HUES6 (cell line): ENCODE data around the gene CC2D1A.

Experiments used
- H3K27ac ChIP-seq: 2 replicates; pipeline ENCODE4 v1.7.0; 2013; ENCODE audit warnings: low read depth, mild to moderate bottlenecking, low read length, inconsistent platforms
- H3K27me3 ChIP-seq: 2 replicates; pipeline ENCODE4 v1.6.1; 2013; ENCODE audit warnings: low read length; ENCODE audit not compliant: control insufficient read depth, insufficient read depth
- H3K36me3 ChIP-seq: 2 replicates; pipeline ENCODE4 v1.6.1; 2013; ENCODE audit warnings: low read length; ENCODE audit not compliant: control insufficient read depth, insufficient read depth
- H3K4me1 ChIP-seq: 2 replicates; pipeline ENCODE4 v1.6.1; 2013; ENCODE audit warnings: low read length; ENCODE audit not compliant: control insufficient read depth, insufficient read depth
- H3K4me3 ChIP-seq: 2 replicates; pipeline ENCODE4 v1.5.1; 2013; ENCODE audit warnings: low read depth, low read length
- H3K9ac ChIP-seq: one replicate; pipeline ENCODE4 v1.6.1; 2013; ENCODE audit warnings: mild to moderate bottlenecking, low read length
- H3K9me3 ChIP-seq: 2 replicates; pipeline ENCODE4 v1.6.1; 2013; ENCODE audit warnings: low read depth, low read length; ENCODE audit not compliant: control insufficient read depth, insufficient read depth

Gene CC2D1A

GRCh38 chr19:13866463-13867046 lies 39.4 kb upstream of the CC2D1A start:
- Histone ChIP-seq H3K4me3 (no peak overlapping the region), H3K27ac (no peak overlapping the region)

GRCh38 chr19:13868663-13869062 lies 37.3 kb upstream of the CC2D1A start:
- Histone ChIP-seq H3K4me3 (no peak overlapping the region), H3K36me3 (no peaks in the 10 kb centered on the region), H3K27ac (no peak overlapping the region), H3K9ac (no peak overlapping the region), H3K9me3 (no peaks in the 10 kb centered on the region), H3K4me1 (peaks cover 9% of the 10 kb centered on the region), H3K27me3 (peaks cover 93% of the 10 kb centered on the region)

More at GRCh38 chr19:13866463-13867046, 39.4 kb upstream of the CC2D1A start:
- Histone ChIP-seq H3K4me1 (peaks cover 14% of the 10 kb centered on the region), H3K36me3 (no peaks in the 10 kb centered on the region), H3K9me3 (no peaks in the 10 kb centered on the region), H3K27me3 (peaks cover 80% of the 10 kb centered on the region), H3K9ac (no peak overlapping the region)

DNA sequence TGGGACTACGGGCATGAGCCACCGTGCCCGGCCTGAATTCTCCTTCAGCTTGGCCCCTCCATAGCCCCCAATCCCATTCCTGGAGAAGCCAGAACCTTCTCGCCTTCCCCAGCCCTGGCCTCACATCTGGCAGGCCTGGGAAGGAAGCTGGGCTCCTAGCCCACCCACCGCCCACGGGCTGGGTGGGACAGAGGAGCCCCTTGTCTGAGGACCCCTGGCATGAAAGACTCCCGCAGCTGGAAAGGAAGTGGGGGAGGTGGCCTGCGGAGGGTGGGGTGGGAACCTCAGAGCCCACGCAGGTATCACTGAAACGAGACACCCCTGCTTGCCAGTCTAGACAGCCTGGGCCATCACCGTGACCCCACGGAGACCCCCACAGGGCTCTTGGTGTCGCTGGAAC lies 36.7 kb upstream of the CC2D1A start:
- H3K27ac ChIP-seq, result no peak overlapping the region
- no peaks in the 10 kb centered on the region for H3K36me3 ChIP-seq
- H3K9ac ChIP-seq, result no peak overlapping the region
- no peaks in the 10 kb centered on the region for H3K9me3 ChIP-seq
- H3K4me3 ChIP-seq, result no peak overlapping the region
- peaks cover 9% of the 10 kb centered on the region for H3K4me1 ChIP-seq
- H3K27me3 ChIP-seq, result peaks cover 93% of the 10 kb centered on the region

- Histone ChIP-seq H3K4me3 (no peak overlapping the region), H3K36me3 (no peaks in the 10 kb centered on the region), H3K4me1 (peaks cover 8% of the 10 kb centered on the region)
Observed at GRCh38 chr19:13870873-13871272, 35.1 kb upstream of the CC2D1A start.

GRCh38 chr19:13872339-13872694 lies 33.7 kb upstream of the CC2D1A start:
- Histone ChIP-seq H3K36me3 (no peaks in the 10 kb centered on the region), H3K4me1 (peaks cover 8% of the 10 kb centered on the region), H3K9me3 (no peaks in the 10 kb centered on the region), H3K27me3 (peaks cover 95% of the 10 kb centered on the region), H3K9ac (no peak overlapping the region), H3K27ac (no peak overlapping the region), H3K4me3 (peak overlapping the region; percentile 48; the same call in 1 of the 2 replicates)

More at GRCh38 chr19:13870873-13871272, 35.1 kb upstream of the CC2D1A start:
- Histone ChIP-seq H3K27me3 (peaks cover 97% of the 10 kb centered on the region), H3K9ac (no peak overlapping the region), H3K27ac (no peak overlapping the region), H3K9me3 (no peaks in the 10 kb centered on the region)

DNA sequence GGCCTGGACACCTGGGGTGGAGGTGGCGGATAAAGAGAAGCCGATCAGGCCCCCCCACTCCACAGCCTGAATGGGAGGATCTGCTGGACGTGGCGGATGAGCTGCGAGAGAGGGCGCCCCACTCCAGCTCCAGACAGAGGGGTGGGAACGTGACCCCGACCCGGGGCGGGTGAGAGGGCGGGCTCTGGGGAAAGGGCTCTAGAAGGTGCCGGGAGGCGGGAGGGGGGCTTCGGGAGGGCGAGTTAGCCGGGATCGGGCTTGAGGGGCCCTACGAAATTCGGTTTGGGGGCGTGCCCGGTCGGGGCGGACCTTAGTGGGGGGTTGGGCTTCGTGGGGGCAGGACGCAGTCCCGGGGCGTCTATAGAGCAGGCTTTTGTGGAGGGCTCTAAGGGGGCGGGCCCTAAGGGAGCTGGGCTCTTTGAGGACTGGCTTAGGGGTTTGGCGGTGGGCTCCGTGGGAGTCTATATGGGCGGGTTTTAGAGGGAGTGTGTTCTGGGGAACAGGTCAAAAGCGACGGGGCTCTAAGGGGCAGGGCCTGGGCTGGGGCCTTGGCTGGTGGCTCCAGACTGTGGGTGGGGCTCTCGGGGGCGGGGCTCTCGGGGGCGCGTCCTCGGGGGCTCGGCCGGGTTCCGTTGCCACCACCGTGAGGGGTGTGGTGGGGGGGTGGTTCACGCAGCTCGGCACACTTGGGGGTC lies 33.2 kb upstream of the CC2D1A start:
- H3K27ac ChIP-seq, result no peak overlapping the region
- H3K4me1 ChIP-seq, result peaks cover 8% of the 10 kb centered on the region
- peaks cover 92% of the 10 kb centered on the region for H3K27me3 ChIP-seq
- H3K36me3 ChIP-seq, result no peaks in the 10 kb centered on the region
- H3K4me3 ChIP-seq, result peak overlapping the region; percentile 48
- no peaks in the 10 kb centered on the region for H3K9me3 ChIP-seq
- no peak overlapping the region for H3K9ac ChIP-seq

GRCh38 chr19:13873834-13874515 lies 32.0 kb upstream of the CC2D1A start:
- Histone ChIP-seq H3K27me3 (peaks cover 81% of the 10 kb centered on the region), H3K27ac (no peak overlapping the region), H3K4me3 (peak overlapping the region; percentile 48), H3K36me3 (no peaks in the 10 kb centered on the region), H3K9me3 (no peaks in the 10 kb centered on the region), H3K4me1 (peaks cover 8% of the 10 kb centered on the region), H3K9ac (peak overlapping the region; percentile 12)

GRCh38 chr19:13875824-13876223 lies 30.2 kb upstream of the CC2D1A start:
- Histone ChIP-seq H3K27ac (no peak overlapping the region), H3K9ac (no peak overlapping the region), H3K27me3 (peaks cover 66% of the 10 kb centered on the region)

GRCh38 chr19:13876834-13877233 lies 29.2 kb upstream of the CC2D1A start, which contains the start of gene NANOS3:
Gene NANOS3, plus strand, starts transcription at chr19:13877134. Its CDS starts 115 bp downstream, at chr19:13877249.
- Histone ChIP-seq H3K4me3 (no peak within 1 kb of the TSS), H3K27ac (no peak within 1 kb of the TSS), H3K4me1 (peaks cover 22% of the 10 kb centered on the region), H3K27me3 (peaks cover 55% of the 10 kb centered on the region), H3K9me3 (no peaks in the 10 kb centered on the region), H3K9ac (no peak within 1 kb of the TSS), H3K36me3 (no peaks in the 10 kb centered on the region)

More at GRCh38 chr19:13875824-13876223, 30.2 kb upstream of the CC2D1A start:
- Histone ChIP-seq H3K4me3 (no peak overlapping the region), H3K36me3 (no peaks in the 10 kb centered on the region), H3K9me3 (no peaks in the 10 kb centered on the region), H3K4me1 (peaks cover 14% of the 10 kb centered on the region)

DNA sequence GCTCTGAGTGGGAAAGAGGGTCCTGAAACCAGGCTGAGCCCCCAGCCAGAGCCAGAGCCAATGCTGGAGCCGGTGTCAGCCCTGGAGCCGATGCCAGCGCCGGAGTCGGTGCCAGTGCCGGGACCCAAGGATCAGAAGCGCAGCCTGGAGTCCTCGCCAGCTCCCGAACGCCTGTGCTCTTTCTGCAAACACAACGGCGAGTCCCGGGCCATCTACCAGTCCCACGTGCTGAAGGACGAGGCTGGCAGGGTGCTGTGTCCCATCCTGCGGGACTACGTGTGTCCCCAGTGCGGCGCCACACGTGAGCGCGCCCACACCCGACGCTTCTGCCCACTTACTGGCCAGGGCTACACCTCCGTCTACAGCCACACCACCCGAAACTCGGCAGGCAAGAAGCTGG lies 28.7 kb upstream of the CC2D1A start:
- Histone ChIP-seq H3K9me3 (no peaks in the 10 kb centered on the region), H3K36me3 (no peaks in the 10 kb centered on the region), H3K4me3 (no peak overlapping the region), H3K4me1 (peaks cover 27% of the 10 kb centered on the region), H3K27me3 (peaks cover 51% of the 10 kb centered on the region), H3K9ac (no peak overlapping the region), H3K27ac (no peak overlapping the region)
